Astrocyte (in vitro differentiated cells and primary cell): Measurements from ENCODE around the gene PLCB4. TPM values are rescaled to one million over a fixed set of nuclear protein-coding genes. Genes with fewer than 3 reads are reported as not detected.

Experiments
- DNase-seq: peaks from one replicate; pipeline ENCODE4 v3.0.0-alpha.2; 2010; ENCODE audit warnings: low read depth
- FAIRE-seq: peaks from 2 replicates; lab custom pipeline; 2011; peaks lifted over from hg19 to GRCh38; lab: Jason Lieb, UNC
- H2AFZ ChIP-seq: 2 replicates; pipeline ENCODE4 v1.6.0; 2012; ENCODE audit warnings: low read depth, low read length, inconsistent platforms
- H3K27ac ChIP-seq: 2 replicates; pipeline ENCODE4 v1.5.1; 2011; ENCODE audit warnings: low read depth, low read length, inconsistent platforms
- H3K27me3 ChIP-seq: 2 replicates; pipeline ENCODE4 v1.6.0; 2011; ENCODE audit warnings: low read length, inconsistent platforms; ENCODE audit not compliant: insufficient read depth
- H3K36me3 ChIP-seq: 2 replicates; pipeline ENCODE4 v1.5.1; 2011; ENCODE audit warnings: low read length, inconsistent platforms; ENCODE audit not compliant: insufficient read depth
- H3K4me1 ChIP-seq: 2 replicates; pipeline ENCODE4 v1.5.1; 2011; ENCODE audit warnings: low read length, inconsistent platforms; ENCODE audit not compliant: insufficient read depth
- H3K4me2 ChIP-seq: 2 replicates; pipeline ENCODE4 v1.6.0; 2012; ENCODE audit warnings: low read length, inconsistent platforms
- H3K4me3 ChIP-seq: 2 replicates; pipeline ENCODE4 v1.5.1; 2011; ENCODE audit warnings: low read depth, mild to moderate bottlenecking, low read length, inconsistent platforms; ENCODE audit not compliant: insufficient read depth
- H3K79me2 ChIP-seq: 2 replicates; pipeline ENCODE4 v1.6.0; 2012; ENCODE audit warnings: mild to moderate bottlenecking, low read length, inconsistent platforms; ENCODE audit not compliant: insufficient read depth
- H3K9ac ChIP-seq: 2 replicates; pipeline ENCODE4 v1.6.0; 2012; ENCODE audit warnings: mild to moderate bottlenecking, low read length, inconsistent platforms
- H3K9me3 ChIP-seq: 2 replicates; pipeline ENCODE4 v1.5.1; 2012; ENCODE audit warnings: low read depth, mild to moderate bottlenecking, low read length, inconsistent platforms; ENCODE audit not compliant: insufficient read depth
- H4K20me1 ChIP-seq: 2 replicates; pipeline ENCODE4 v1.6.0; 2012; ENCODE audit warnings: low read length, inconsistent platforms; ENCODE audit not compliant: insufficient read depth
- H3K27ac Mint-ChIP-seq: one replicate; pipeline ENCODE4 v1.8.0; 2021; ENCODE audit warnings: mild to moderate bottlenecking, mixed read lengths; ENCODE audit not compliant: unreplicated experiment
- H3K27me3 Mint-ChIP-seq: one replicate; pipeline ENCODE4 v1.8.0; 2021; ENCODE audit warnings: low read depth, mixed read lengths; ENCODE audit not compliant: unreplicated experiment
- H3K36me3 Mint-ChIP-seq: one replicate; pipeline ENCODE4 v1.8.0; 2021; ENCODE audit warnings: low read depth, mixed read lengths; ENCODE audit not compliant: unreplicated experiment
- H3K4me1 Mint-ChIP-seq: one replicate; pipeline ENCODE4 v1.8.0; 2021; ENCODE audit warnings: low read depth, mixed read lengths; ENCODE audit not compliant: unreplicated experiment
- H3K4me3 Mint-ChIP-seq: one replicate; pipeline ENCODE4 v1.8.0; 2021; ENCODE audit warnings: mild to moderate bottlenecking, moderate library complexity, mixed read lengths; ENCODE audit not compliant: unreplicated experiment
- H3K9me3 Mint-ChIP-seq: one replicate; pipeline ENCODE4 v1.8.0; 2021; ENCODE audit warnings: mild to moderate bottlenecking, mixed read lengths; ENCODE audit not compliant: unreplicated experiment
- EZH2 ChIP-seq: IDR thresholded peaks from 2 replicates; pipeline ENCODE4 v1.6.1; 2012; ENCODE audit warnings: mild to moderate bottlenecking, low read length, inconsistent platforms; ENCODE audit not compliant: insufficient read depth
- total RNA-seq: library from RNA; stranded (reverse); gene quantifications from 2 replicates; pipeline ENCODE4 v1.2.1, GENCODE V29; 2021
- TF ChIP-seq, protein P1 (sequence below): IDR thresholded peaks from 2 replicates; pipeline ENCODE4 v1.5.1; 2011; ENCODE audit warnings: low read depth, mild to moderate bottlenecking, inconsistent platforms, low read length, moderate library complexity; ENCODE audit not compliant: insufficient read depth

PLCB4 gene
- total RNA-seq, 1 donor from 2014 or later = 58.2 TPM

DNA sequence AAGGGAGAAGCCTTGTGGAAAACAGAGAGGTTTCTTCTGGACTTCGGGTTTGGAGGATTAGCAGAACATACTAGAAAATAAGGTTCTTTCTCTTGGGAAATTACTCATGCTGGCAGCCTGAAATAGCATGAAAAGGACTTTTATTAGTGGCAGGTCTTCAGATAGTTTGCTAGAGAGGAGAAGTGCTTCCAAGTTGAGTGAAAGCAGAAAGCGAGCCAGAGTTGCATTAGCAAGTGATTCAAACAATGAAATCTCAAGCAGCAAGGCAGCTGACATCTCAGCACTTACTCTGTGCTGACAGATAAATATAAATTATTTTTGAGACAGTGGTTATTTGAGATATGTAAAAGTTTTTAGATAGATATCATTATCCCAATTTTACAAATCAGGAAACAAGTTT, 91.9 kb downstream of the PLCB4 start:
- peaks cover 10% of the 10 kb centered on the region for H3K4me1 Mint-ChIP-seq
- H3K4me3 Mint-ChIP-seq = no peak overlapping the region
- Histone ChIP-seq H3K9me3 (no peaks in the 10 kb centered on the region), H2AFZ (no peak overlapping the region), H3K9ac (no peak overlapping the region), H3K4me2 (no peak overlapping the region), H3K27me3 (no peaks in the 10 kb centered on the region), H3K27ac (no peak overlapping the region), H3K4me1 (no peaks in the 10 kb centered on the region), H4K20me1 (no peaks in the 10 kb centered on the region), H3K36me3 (no peaks in the 10 kb centered on the region), H3K4me3 (no peak overlapping the region), H3K79me2 (no peaks in the 10 kb centered on the region)
- no peak for DNase-seq
- H3K27ac Mint-ChIP-seq = no peak overlapping the region
- no peaks in the 10 kb centered on the region for H3K27me3 Mint-ChIP-seq
- TF ChIP-seq, protein P1, sequence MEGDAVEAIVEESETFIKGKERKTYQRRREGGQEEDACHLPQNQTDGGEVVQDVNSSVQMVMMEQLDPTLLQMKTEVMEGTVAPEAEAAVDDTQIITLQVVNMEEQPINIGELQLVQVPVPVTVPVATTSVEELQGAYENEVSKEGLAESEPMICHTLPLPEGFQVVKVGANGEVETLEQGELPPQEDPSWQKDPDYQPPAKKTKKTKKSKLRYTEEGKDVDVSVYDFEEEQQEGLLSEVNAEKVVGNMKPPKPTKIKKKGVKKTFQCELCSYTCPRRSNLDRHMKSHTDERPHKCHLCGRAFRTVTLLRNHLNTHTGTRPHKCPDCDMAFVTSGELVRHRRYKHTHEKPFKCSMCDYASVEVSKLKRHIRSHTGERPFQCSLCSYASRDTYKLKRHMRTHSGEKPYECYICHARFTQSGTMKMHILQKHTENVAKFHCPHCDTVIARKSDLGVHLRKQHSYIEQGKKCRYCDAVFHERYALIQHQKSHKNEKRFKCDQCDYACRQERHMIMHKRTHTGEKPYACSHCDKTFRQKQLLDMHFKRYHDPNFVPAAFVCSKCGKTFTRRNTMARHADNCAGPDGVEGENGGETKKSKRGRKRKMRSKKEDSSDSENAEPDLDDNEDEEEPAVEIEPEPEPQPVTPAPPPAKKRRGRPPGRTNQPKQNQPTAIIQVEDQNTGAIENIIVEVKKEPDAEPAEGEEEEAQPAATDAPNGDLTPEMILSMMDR = no peak
- no peak for TF ChIP-seq EZH2
- no peaks in the 10 kb centered on the region for H3K36me3 Mint-ChIP-seq
- H3K9me3 Mint-ChIP-seq = no peaks in the 10 kb centered on the region
- FAIRE-seq = no peak

DNA sequence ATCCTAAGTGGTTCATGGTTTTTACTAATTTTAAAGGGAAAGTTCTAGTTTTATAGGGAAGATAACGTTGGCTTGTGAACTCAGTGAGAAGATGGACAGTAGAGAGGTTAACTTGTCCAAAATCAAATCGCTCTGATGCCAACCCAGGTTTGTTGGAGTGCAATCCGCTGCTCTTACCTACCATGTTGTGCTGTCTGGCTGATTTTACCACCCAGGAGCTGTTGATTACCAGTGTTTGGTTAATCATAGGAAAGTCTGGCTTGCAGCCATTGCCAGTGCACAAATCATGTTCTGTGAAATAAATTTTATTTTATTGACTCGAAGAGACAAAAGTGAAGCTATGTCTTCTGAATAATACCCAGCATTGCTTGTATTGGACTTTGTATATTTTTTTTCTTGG, 92.4 kb downstream of the PLCB4 start:
- FAIRE-seq (no peak), DNase-seq (no peak)
- Histone ChIP-seq H3K4me3 (no peak overlapping the region), H3K27me3 (no peaks in the 10 kb centered on the region), H2AFZ (no peak overlapping the region), H3K79me2 (no peaks in the 10 kb centered on the region), H3K36me3 (no peaks in the 10 kb centered on the region), H3K9me3 (no peaks in the 10 kb centered on the region), H4K20me1 (no peaks in the 10 kb centered on the region), H3K9ac (no peak overlapping the region), H3K4me1 (no peaks in the 10 kb centered on the region), H3K4me2 (no peak overlapping the region), H3K27ac (no peak overlapping the region)
- no peaks in the 10 kb centered on the region for H3K9me3 Mint-ChIP-seq
- TF ChIP-seq EZH2 = no peak
- TF ChIP-seq, protein P1 = no peak
- peaks cover 10% of the 10 kb centered on the region for H3K4me1 Mint-ChIP-seq
- no peak overlapping the region for H3K4me3 Mint-ChIP-seq
- H3K27ac Mint-ChIP-seq = no peak overlapping the region
- no peaks in the 10 kb centered on the region for H3K27me3 Mint-ChIP-seq
- H3K36me3 Mint-ChIP-seq = no peaks in the 10 kb centered on the region

DNA sequence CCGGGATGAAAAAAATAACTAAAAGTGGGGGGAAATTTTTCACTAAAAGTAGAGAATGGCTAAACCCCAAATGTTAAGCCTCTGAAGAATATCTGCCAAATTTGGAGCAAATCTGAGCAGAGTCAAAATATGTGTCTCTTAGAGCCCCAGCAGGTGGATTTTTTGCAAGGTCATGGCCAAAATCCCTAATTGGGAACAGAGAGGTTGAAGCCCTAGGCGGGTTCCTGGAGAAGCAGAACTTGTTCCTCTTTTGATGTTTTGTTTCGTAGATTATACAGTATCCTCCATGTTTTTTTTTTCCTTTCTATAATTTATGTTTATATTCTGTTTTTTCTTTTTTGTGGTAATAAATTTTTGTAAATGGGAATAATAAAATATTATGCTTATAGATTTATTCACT, 94.4 kb downstream of the PLCB4 start:
- H3K27me3 Mint-ChIP-seq = no peaks in the 10 kb centered on the region

More for the DNA sequence above, 94.4 kb downstream of the PLCB4 start:
- Mint-ChIP-seq H3K36me3 (no peaks in the 10 kb centered on the region), H3K27ac (no peak overlapping the region), H3K4me3 (no peak overlapping the region), H3K9me3 (no peaks in the 10 kb centered on the region), H3K4me1 (peaks cover 10% of the 10 kb centered on the region)
- Histone ChIP-seq H3K4me2 (no peak overlapping the region), H2AFZ (no peak overlapping the region), H4K20me1 (no peaks in the 10 kb centered on the region), H3K79me2 (no peaks in the 10 kb centered on the region), H3K9me3 (no peaks in the 10 kb centered on the region), H3K36me3 (no peaks in the 10 kb centered on the region), H3K4me1 (no peaks in the 10 kb centered on the region), H3K4me3 (no peak overlapping the region), H3K27ac (no peak overlapping the region), H3K9ac (no peak overlapping the region), H3K27me3 (no peaks in the 10 kb centered on the region)
- DNase-seq (no peak), FAIRE-seq (no peak)
- TF ChIP-seq, protein P1 = no peak
- no peak for TF ChIP-seq EZH2
